AG10803 (cell line): ENCODE results near the gene GNAI3.
A peak's percentile ranks its signal among the peaks of the same experiment; 100 is the strongest.

ENCODE experiments used
- DNase-seq: peaks from one replicate; pipeline ENCODE4 v3.0.0; 2010; ENCODE audit warnings: low read depth
- H3K4me3 ChIP-seq: 2 replicates; pipeline ENCODE4 v1.5.1; 2011; ENCODE audit warnings: mild to moderate bottlenecking, low read length, control low read depth
- CTCF ChIP-seq: conservative IDR thresholded peaks from 2 replicates; pipeline ENCODE4 v1.5.1; 2011; ENCODE audit warnings: mild to moderate bottlenecking, low read length, control low read depth, inconsistent platforms

GNAI3 gene

GRCh38 chr1:109514846-109515245 is 33.6 kb upstream of the GNAI3 start:
- no peak for TF ChIP-seq CTCF
- no peak for DNase-seq
- no peak overlapping the region for H3K4me3 ChIP-seq

- TF ChIP-seq CTCF, result no peak
- H3K4me3 ChIP-seq, result no peak overlapping the region
- peak; percentile 41 for DNase-seq
These were observed 31.5 kb upstream of the GNAI3 start for GRCh38 chr1:109516872-109517271.

DNA sequence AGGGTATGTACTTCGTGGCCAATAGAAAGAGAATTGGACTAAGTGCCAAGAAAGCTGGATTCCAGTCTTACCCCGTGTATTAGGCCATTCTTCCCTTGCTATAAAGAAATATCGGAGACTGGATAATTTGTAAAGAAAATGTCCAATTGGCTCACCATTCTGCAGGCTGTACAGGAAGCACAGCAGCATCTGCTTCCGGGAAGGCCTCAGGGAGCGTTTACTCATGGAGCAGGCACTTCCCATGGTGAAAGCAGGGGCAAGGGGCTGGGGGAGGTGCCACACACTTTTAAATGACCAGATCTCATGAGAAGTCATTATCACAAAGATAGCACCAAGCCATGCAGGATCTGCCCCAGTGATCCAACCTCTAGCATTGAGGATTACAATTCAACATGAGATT is 31.1 kb upstream of the GNAI3 start:
- no peak for TF ChIP-seq CTCF
- H3K4me3 ChIP-seq, result no peak overlapping the region
- no peak for DNase-seq

GRCh38 chr1:109521002-109521951 is 27.1 kb upstream of the GNAI3 start:
- DNase-seq, result peak; percentile 36
- no peak for TF ChIP-seq CTCF
- H3K4me3 ChIP-seq, result no peak overlapping the region

GRCh38 chr1:109522026-109522425 is 26.4 kb upstream of the GNAI3 start:
- no peak for DNase-seq
- TF ChIP-seq CTCF, result no peak
- H3K4me3 ChIP-seq, result no peak overlapping the region

DNA sequence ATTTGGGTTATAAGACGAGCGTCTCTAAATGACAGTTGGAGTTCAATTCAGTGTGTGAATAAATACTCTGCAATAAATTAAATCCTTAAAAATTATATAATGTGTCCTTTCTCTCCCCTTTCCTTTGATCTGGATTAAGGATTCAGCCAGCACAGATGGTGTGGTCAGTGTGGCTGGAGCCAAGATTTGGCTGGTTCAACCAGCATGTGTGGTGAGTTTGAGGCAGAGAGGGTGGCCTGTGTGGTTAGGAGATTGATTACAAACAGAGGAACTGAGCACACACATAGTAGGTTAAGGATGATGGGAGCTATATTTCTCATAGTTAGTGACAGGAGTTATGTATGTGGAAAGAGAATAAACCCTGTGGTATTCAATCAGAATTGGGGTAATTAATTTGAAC is 24.7 kb upstream of the GNAI3 start:
- DNase-seq, result peak; percentile 63
- H3K4me3 ChIP-seq, result no peak overlapping the region
- TF ChIP-seq CTCF, result no peak
